A549 (cell line): ENCODE data around the gene TMTC1.

Source experiments
- CHD2 ChIP-seq: fragments of 150-350 bp; IDR thresholded peaks from 2 replicates; pipeline ENCODE4 v1.6.1; 2014; ENCODE audit warnings: low read length; ENCODE audit not compliant: partially characterized antibody
- EHMT2 ChIP-seq: fragments of 200-600 bp; sonication (generic); IDR thresholded peaks from 2 replicates; pipeline ENCODE4 v1.6.1; 2016; ENCODE audit warnings: antibody characterized with exemption, low read depth, mild to moderate bottlenecking, moderate library complexity
- HDAC2 ChIP-seq: fragments of 200-600 bp; sonication (generic); IDR thresholded peaks from 2 replicates; pipeline ENCODE4 v1.6.1; 2016
- POLR2A ChIP-seq: IDR thresholded peaks from 2 replicates; pipeline ENCODE4 v1.6.1; 2012; ENCODE audit warnings: mild to moderate bottlenecking, low read length
- RCOR1 ChIP-seq: fragments of 150-350 bp; IDR thresholded peaks from 2 replicates; pipeline ENCODE4 v1.6.1; 2014; ENCODE audit warnings: antibody characterized with exemption, low read length, low read depth
- SREBF2 ChIP-seq: fragments of 450-650 bp; IDR thresholded peaks from 2 replicates; pipeline ENCODE4 v1.6.1; 2014; ENCODE audit warnings: mild to moderate bottlenecking, moderate library complexity
- TFCP2L1 ChIP-seq: fragments of 250-450 bp; sonication (Bioruptor Pico); IDR thresholded peaks from 2 replicates; pipeline ENCODE4 v1.5.0; 2021; ENCODE audit warnings: mild to moderate bottlenecking
- ZFP36 ChIP-seq: fragments of 450-650 bp; IDR thresholded peaks from 2 replicates; pipeline ENCODE4 v1.6.1; 2014; ENCODE audit warnings: borderline replicate concordance; ENCODE audit not compliant: partially characterized antibody
- TF ChIP-seq, protein P1 (sequence below): fragments of >200 bp; sonication (Bioruptor Twin); formaldehyde crosslinking; IDR thresholded peaks from 3 replicates; pipeline ENCODE4 v1.5.1; 2016
- TF ChIP-seq, protein P2 (sequence below): IDR thresholded peaks from 2 replicates; pipeline ENCODE4 v1.6.1; 2012

GRCh38 chr12:29728030-29728429 lies 55.7 kb downstream of the TMTC1 start:
- no peak for TF ChIP-seq EHMT2
- TF ChIP-seq SREBF2 = no peak
- no peak for TF ChIP-seq POLR2A
- TF ChIP-seq ZFP36 = no peak
- no peak for TF ChIP-seq HDAC2
- TF ChIP-seq, protein P1, sequence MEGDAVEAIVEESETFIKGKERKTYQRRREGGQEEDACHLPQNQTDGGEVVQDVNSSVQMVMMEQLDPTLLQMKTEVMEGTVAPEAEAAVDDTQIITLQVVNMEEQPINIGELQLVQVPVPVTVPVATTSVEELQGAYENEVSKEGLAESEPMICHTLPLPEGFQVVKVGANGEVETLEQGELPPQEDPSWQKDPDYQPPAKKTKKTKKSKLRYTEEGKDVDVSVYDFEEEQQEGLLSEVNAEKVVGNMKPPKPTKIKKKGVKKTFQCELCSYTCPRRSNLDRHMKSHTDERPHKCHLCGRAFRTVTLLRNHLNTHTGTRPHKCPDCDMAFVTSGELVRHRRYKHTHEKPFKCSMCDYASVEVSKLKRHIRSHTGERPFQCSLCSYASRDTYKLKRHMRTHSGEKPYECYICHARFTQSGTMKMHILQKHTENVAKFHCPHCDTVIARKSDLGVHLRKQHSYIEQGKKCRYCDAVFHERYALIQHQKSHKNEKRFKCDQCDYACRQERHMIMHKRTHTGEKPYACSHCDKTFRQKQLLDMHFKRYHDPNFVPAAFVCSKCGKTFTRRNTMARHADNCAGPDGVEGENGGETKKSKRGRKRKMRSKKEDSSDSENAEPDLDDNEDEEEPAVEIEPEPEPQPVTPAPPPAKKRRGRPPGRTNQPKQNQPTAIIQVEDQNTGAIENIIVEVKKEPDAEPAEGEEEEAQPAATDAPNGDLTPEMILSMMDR = no peak
- no peak for TF ChIP-seq CHD2
- TF ChIP-seq TFCP2L1 (CRISPR knock-in tag) = no peak
- TF ChIP-seq, protein P2, sequence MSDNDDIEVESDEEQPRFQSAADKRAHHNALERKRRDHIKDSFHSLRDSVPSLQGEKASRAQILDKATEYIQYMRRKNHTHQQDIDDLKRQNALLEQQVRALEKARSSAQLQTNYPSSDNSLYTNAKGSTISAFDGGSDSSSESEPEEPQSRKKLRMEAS = no peak
- no peak for TF ChIP-seq RCOR1
